Calu3 (cell line): Measurements from ENCODE around the gene SRPX. TPM values are rescaled to one million over a fixed set of nuclear protein-coding genes. Genes with fewer than 3 reads are reported as not detected.

Experiments used
- BruUV-seq: library from RNA; stranded (reverse); fragments of 400-500 nt; replicated peaks from 2 replicates; lab custom pipeline; 2021; lab: Mats Ljungman, UMichigan
- CTCF ChIA-PET: fragments of 300-600 bp; sonication (Branson Sonifier 250); formaldehyde crosslinking; loops from one replicate; lab custom pipeline; 2022; ENCODE audit warnings: antibody characterized with exemption; lab: Charles Lee
- DNase-seq: peaks from one replicate; pipeline ENCODE4 v3.0.0; 2022
- H3K27ac Mint-ChIP-seq: one replicate; pipeline ENCODE4 v1.8.0; 2022; ENCODE audit warnings: mixed read lengths; ENCODE audit not compliant: unreplicated experiment
- H3K27me3 Mint-ChIP-seq: one replicate; pipeline ENCODE4 v1.8.0; 2022; ENCODE audit warnings: mixed read lengths; ENCODE audit not compliant: unreplicated experiment
- H3K36me3 Mint-ChIP-seq: one replicate; pipeline ENCODE4 v1.8.0; 2022; ENCODE audit warnings: mild to moderate bottlenecking, moderate library complexity, mixed read lengths; ENCODE audit not compliant: insufficient read depth, unreplicated experiment
- H3K4me1 Mint-ChIP-seq: one replicate; pipeline ENCODE4 v1.8.0; 2022; ENCODE audit warnings: mild to moderate bottlenecking, low read depth, mixed read lengths; ENCODE audit not compliant: unreplicated experiment
- H3K4me3 Mint-ChIP-seq: one replicate; pipeline ENCODE4 v1.8.0; 2022; ENCODE audit warnings: mild to moderate bottlenecking, low read depth, moderate library complexity, mixed read lengths; ENCODE audit not compliant: unreplicated experiment
- H3K9me3 Mint-ChIP-seq: one replicate; pipeline ENCODE4 v1.8.0; 2022; ENCODE audit warnings: low read depth, mixed read lengths; ENCODE audit not compliant: unreplicated experiment
- intact Hi-C: fragments of 100-400 bp; cut with micrococcal nuclease; formaldehyde crosslinking; loops from one replicate; pipeline ENCODE4 v1.10.0; 2022; ENCODE audit not compliant: unreplicated experiment
- total RNA-seq: library from RNA; stranded (reverse); gene quantifications from 2 replicates; pipeline ENCODE4 v1.2.3, GENCODE V29; 2022
- TF ChIP-seq, protein P1 (sequence below): fragments of 200-600 bp; IDR thresholded peaks from one replicate; pipeline ENCODE4 v1.8.0; 2022; ENCODE audit warnings: antibody characterized with exemption; ENCODE audit not compliant: unreplicated experiment

Gene SRPX
- total RNA-seq, 1 experiment from 2014 or later: 1.2 TPM

DNA sequence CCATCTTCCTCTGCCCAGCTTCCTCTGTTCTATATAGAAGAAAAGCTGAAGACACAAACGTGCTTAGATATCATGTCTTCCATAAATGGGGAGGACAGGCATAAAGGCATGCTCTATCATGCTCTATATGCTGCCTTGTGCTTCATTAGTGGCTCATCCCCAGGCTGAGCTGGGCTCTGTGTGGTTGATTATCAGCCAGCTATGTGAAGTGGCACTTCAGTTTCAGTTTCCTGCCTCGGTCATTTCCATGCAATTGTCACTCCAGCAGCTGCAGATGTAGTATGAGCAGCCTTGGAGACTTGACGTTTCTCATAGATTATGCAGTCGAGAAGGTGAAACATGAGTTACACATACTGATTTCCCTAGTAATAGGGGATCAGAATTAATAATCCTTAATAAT lies 108.1 kb downstream of the SRPX start:
- no peak for DNase-seq
- no peaks in the 10 kb centered on the region for H3K36me3 Mint-ChIP-seq
- peaks cover 14% of the 10 kb centered on the region for H3K4me1 Mint-ChIP-seq
- no peaks in the 10 kb centered on the region for H3K9me3 Mint-ChIP-seq
- intact Hi-C loops: no loop called here
- TF ChIP-seq, protein P1, sequence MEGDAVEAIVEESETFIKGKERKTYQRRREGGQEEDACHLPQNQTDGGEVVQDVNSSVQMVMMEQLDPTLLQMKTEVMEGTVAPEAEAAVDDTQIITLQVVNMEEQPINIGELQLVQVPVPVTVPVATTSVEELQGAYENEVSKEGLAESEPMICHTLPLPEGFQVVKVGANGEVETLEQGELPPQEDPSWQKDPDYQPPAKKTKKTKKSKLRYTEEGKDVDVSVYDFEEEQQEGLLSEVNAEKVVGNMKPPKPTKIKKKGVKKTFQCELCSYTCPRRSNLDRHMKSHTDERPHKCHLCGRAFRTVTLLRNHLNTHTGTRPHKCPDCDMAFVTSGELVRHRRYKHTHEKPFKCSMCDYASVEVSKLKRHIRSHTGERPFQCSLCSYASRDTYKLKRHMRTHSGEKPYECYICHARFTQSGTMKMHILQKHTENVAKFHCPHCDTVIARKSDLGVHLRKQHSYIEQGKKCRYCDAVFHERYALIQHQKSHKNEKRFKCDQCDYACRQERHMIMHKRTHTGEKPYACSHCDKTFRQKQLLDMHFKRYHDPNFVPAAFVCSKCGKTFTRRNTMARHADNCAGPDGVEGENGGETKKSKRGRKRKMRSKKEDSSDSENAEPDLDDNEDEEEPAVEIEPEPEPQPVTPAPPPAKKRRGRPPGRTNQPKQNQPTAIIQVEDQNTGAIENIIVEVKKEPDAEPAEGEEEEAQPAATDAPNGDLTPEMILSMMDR: no peak
- no peak overlapping the region for H3K27ac Mint-ChIP-seq
- H3K4me3 Mint-ChIP-seq: no peak overlapping the region
- CTCF ChIA-PET: no interaction called here
- no TSS peak for BruUV-seq
- no peaks in the 10 kb centered on the region for H3K27me3 Mint-ChIP-seq

DNA sequence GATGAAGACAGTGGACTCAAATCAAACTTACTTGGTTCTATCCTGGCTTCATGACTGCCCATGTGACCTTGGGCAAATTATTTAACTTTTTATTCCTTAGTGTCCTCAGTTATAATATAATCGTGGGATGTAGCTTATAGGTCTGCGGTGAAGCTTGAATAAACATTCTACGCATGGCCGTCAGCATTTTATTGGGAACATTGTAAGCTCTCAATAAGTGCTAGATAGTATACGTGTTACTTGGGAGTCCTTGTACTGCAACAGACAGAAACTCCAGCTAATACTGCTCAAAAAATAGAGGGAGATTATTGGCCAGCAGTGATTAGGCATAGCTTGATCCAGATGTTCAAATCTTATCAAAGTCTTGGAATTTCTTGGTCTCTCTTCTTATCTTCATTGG lies 109.5 kb downstream of the SRPX start:
- no peaks in the 10 kb centered on the region for H3K27me3 Mint-ChIP-seq
- no peak for DNase-seq
- no peak overlapping the region for H3K4me3 Mint-ChIP-seq
- no peak overlapping the region for H3K27ac Mint-ChIP-seq
- no TSS peak for BruUV-seq
- H3K4me1 Mint-ChIP-seq: peaks cover 20% of the 10 kb centered on the region
- H3K36me3 Mint-ChIP-seq: no peaks in the 10 kb centered on the region
- CTCF ChIA-PET: no interaction called here
- TF ChIP-seq, protein P1: no peak
- H3K9me3 Mint-ChIP-seq: no peaks in the 10 kb centered on the region
- intact Hi-C loops: no loop called here

DNA sequence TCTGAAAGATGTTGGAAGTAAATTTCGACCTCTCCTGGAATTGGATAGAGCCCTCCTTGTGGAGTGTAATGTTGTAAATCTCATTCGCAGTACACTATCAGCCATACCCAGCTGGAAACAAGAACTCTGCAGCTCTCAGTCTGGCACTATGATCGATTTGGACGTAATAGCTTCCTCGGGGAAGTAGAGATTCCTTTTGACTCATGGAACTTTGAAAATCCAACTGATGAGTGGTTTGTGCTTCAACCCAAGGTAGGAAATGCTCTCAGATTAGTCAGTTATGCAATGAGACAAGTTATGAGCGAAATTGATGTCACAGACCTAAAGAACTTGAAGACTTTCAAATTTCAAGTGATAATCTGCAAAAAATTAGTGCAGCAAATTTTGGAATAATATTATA lies 110.4 kb downstream of the SRPX start:
- Mint-ChIP-seq H3K4me3 (no peak overlapping the region), H3K27me3 (no peaks in the 10 kb centered on the region), H3K36me3 (no peaks in the 10 kb centered on the region), H3K4me1 (peaks cover 20% of the 10 kb centered on the region), H3K9me3 (no peaks in the 10 kb centered on the region), H3K27ac (no peak overlapping the region)
- CTCF ChIA-PET: no interaction called here
- intact Hi-C loops: no loop called here
- TF ChIP-seq, protein P1: no peak
- DNase-seq: no peak
- BruUV-seq: no TSS peak

DNA sequence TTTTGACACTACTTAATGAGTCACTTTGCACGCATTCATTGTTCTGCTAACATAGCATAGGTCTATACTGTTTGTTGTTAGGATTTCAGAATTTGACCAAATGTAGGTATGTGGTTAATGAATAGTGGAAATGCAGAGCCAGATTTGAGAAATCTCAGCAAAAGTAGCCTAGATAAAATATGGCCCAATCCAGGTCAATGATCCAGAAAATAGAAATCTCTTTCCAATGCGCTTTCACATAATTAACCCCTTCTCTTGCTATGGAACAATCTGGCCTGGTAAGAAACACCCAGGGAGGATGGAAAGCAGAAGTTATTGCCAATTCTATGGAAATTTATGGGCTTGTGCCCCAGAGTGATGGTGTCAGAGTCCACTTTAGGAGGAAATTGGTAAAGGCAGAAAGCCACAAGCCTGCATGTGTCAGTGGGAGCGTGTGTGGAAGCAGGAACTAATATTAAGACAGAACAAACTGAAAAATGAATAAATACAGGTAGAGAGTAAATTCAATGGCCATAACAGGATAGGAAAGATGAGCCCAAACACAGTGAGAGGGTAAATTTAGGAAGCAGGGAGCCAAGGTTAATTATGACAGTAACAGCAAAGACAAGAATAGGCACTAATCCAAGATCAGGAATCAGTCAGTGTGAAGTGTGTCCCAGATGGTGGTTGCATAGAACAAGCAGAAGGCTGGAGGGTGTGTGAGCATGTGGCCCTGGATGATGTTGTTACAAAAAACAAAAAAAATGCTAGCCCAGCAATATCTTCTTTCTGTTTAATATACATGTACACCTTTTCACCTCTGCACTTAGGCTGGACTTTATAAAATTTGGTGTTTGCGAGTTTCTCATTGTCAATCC lies 111.4 kb downstream of the SRPX start:
- DNase-seq: no peak
- Mint-ChIP-seq H3K36me3 (no peaks in the 10 kb centered on the region), H3K27me3 (no peaks in the 10 kb centered on the region), H3K4me3 (no peak overlapping the region), H3K27ac (peak overlapping the region; percentile 20), H3K9me3 (no peaks in the 10 kb centered on the region), H3K4me1 (peaks cover 20% of the 10 kb centered on the region)
- no TSS peak for BruUV-seq
- TF ChIP-seq, protein P1: no peak
- CTCF ChIA-PET: no interaction called here
- intact Hi-C loops: no loop called here
